Endometrial microvascular endothelial cells (primary cell): ENCODE measurements around the gene CD27. TPM values are rescaled to one million over a fixed set of nuclear protein-coding genes. Genes with fewer than 3 reads are reported as not detected.

Experiments used
- total RNA-seq: library from RNA; depleted of rRNA; stranded (reverse); fragments of >200 nt; gene quantifications from one replicate; pipeline ENCODE4 v1.2.3, GENCODE V29; 2015; ENCODE audit errors: inconsistent ontology term

CD27 gene
- total RNA-seq, 1 donor from 2014 or later, result not detected

Other genes with a start within 250 kb of the CD27 start
- 937 TPM for gene CD9, start 244.6 kb upstream of the CD27 start, total RNA-seq
- not detected for gene PLEKHG6, start 134.3 kb upstream of the CD27 start, total RNA-seq
- gene TNFRSF1A, start 102.9 kb upstream of the CD27 start, total RNA-seq, result 254 TPM
- not detected for gene SCNN1A, start 69.4 kb upstream of the CD27 start, total RNA-seq
- gene LTBR, start 60.8 kb upstream of the CD27 start, total RNA-seq, result 169 TPM
- 18.2 TPM for gene TAPBPL, start 7.1 kb downstream of the CD27 start, total RNA-seq
- gene VAMP1, start 25.7 kb downstream of the CD27 start, total RNA-seq, result 2.1 TPM
- 108 TPM for gene MRPL51, start 48.3 kb downstream of the CD27 start, total RNA-seq
- 102 TPM for gene NCAPD2, start 49.1 kb downstream of the CD27 start, total RNA-seq
- gene GAPDH, start 89.6 kb downstream of the CD27 start, total RNA-seq, result 6,670 TPM
- 15.8 TPM for gene IFFO1, start 111.1 kb downstream of the CD27 start, total RNA-seq
- gene NOP2, start 123.3 kb downstream of the CD27 start, total RNA-seq, result 59.6 TPM
- gene CHD4, start 162.4 kb downstream of the CD27 start, total RNA-seq, result 202 TPM
- not detected for gene LPAR5, start 191.0 kb downstream of the CD27 start, total RNA-seq
- gene ACRBP, start 202.5 kb downstream of the CD27 start, total RNA-seq, result not detected
- gene ING4, start 218.2 kb downstream of the CD27 start, total RNA-seq, result 39.5 TPM
- 13.8 TPM for gene ZNF384, start 244.4 kb downstream of the CD27 start, total RNA-seq